Measurements from ENCODE around the gene SLC35E1. TPM values are rescaled to one million over a fixed set of nuclear protein-coding genes. Genes with fewer than 3 reads are reported as not detected.

SLC35E1 gene
- total and polyA plus RNA-seq, 2 of the 13 experiments (the other 11 are each of a cell fraction or from before 2014, with no cell fraction given): 21.2 to 46.5 TPM

- DNase-seq (ENCODE audit: low spot score): no peak
- Histone ChIP-seq H3K9ac (ENCODE audit: insufficient read depth, low read depth, low read length) (no peak overlapping the region), H3K79me2 (ENCODE audit: insufficient read depth, low read length) (peaks cover 100% of the 10 kb centered on the region), H3K27me3 (ENCODE audit: control insufficient read depth in 1 of 2, insufficient read depth in 2 of 2, low read length in 2 of 2) (no peaks in the 10 kb centered on the region), H2AFZ (ENCODE audit: low read length) (no peak overlapping the region), H4K20me1 (ENCODE audit: insufficient read depth, low read length) (peaks cover 14% of the 10 kb centered on the region), H3K9me3 (ENCODE audit: low read length) (no peaks in the 10 kb centered on the region), H3K27ac (ENCODE audit: extremely low read length, insufficient read depth, low read length) (no peak overlapping the region), H3K4me3 (replicated peaks in 1 of 3; ENCODE audit: insufficient read depth in 1 of 3, low read depth in 2 of 3, low read length in 3 of 3) (no peak overlapping the region), H3K4me1 (ENCODE audit: insufficient read depth, low read length) (peaks cover 37% of the 10 kb centered on the region), H3K36me3 (replicated peaks in 1 of 2; ENCODE audit: control insufficient read depth in 1 of 2, insufficient read depth in 2 of 2, low read length in 2 of 2) (peaks cover 4 to 25% of the 10 kb centered on the region in 2 experiments; a peak in 3 of 5 replicates), H3K4me2 (ENCODE audit: low read depth, low read length) (no peak overlapping the region)
- ChIA-PET CTCF (ENCODE audit: low intra/inter-chr PET ratio, low total read pairs) (no interaction called here), POLR2A (no interaction called here)
- WGBS (ENCODE audit: low lambda C conversion rate): 100% methylated on average over 3 of the region's 7 CpGs
- no peak for ATAC-seq
- intact Hi-C loops (cut with micrococcal nuclease; ENCODE audit: unreplicated experiment) (no loop called here), in situ Hi-C loops (cut with HindIII; ENCODE audit: extremely low pct_ligation_motif_present, low pct_unique_long_range_greater_than_20kb) (no loop called here)
- no peak for FAIRE-seq
- TF ChIP-seq ZNF768 (CRISPR knock-in tag; IDR thresholded peaks at IDR 0.05) (0 out of 2 replicates have a peak, but pooled peaks have one; percentile 40), GMEB2 (CRISPR knock-in tag; IDR thresholded peaks at IDR 0.05; ENCODE audit: low read depth) (no peak), ZNF646 (CRISPR knock-in tag; IDR thresholded peaks at IDR 0.05) (no peak), KLF12 (CRISPR knock-in tag; IDR thresholded peaks at IDR 0.05; ENCODE audit: borderline replicate concordance) (no peak), IRF1 (CRISPR knock-in tag; IDR thresholded peaks at IDR 0.05; ENCODE audit: low read depth) (no peak), HDAC1 (CRISPR knock-in tag; IDR thresholded peaks at IDR 0.05) (no peak)
- no TSS peak for BruUV-seq (replicated peaks)
Measured at GRCh38 chr19:16621165-16621800, 49.1 kb upstream of the SLC35E1 start.

Data from HepG2 (cell line).